C4-2B (cell line): ENCODE results near the gene CAPN12.

Experiments used
- CTCF ChIP-seq: fragments of 450-650 bp; conservative IDR thresholded peaks from 2 replicates; pipeline ENCODE4 v1.5.1; 2017; ENCODE audit warnings: mild to moderate bottlenecking
- ZFX ChIP-seq: fragments of 450-650 bp; IDR thresholded peaks from 2 replicates; pipeline ENCODE4 v1.6.1; 2017

- TF ChIP-seq CTCF (no peak), ZFX (no peak)
Measured at GRCh38 chr19:38687837-38688378, 56.4 kb downstream of the CAPN12 start.
